Pulmonary artery endothelial cell (primary cell): Measurements from ENCODE around the gene PROSER1. TPM values are rescaled to one million over a fixed set of nuclear protein-coding genes. Genes with fewer than 3 reads are reported as not detected.
"Not testable (repeated sequence)": the region's sequence is repeated elsewhere in the genome, so short reads cannot be mapped to it uniquely, and the experiment has no call there.

Experiments used
- DNase-seq: peaks from one replicate; pipeline ENCODE4 v3.0.0-alpha.2; 2011; ENCODE audit warnings: low read depth, low spot score
- total RNA-seq: library from RNA; depleted of rRNA; stranded (reverse); fragments of >200 nt; gene quantifications from 2 replicates; pipeline ENCODE4 v1.2.3, GENCODE V29; 2014

Gene PROSER1
- 12.8 and 15.6 TPM in 2 replicates for total RNA-seq

DNA sequence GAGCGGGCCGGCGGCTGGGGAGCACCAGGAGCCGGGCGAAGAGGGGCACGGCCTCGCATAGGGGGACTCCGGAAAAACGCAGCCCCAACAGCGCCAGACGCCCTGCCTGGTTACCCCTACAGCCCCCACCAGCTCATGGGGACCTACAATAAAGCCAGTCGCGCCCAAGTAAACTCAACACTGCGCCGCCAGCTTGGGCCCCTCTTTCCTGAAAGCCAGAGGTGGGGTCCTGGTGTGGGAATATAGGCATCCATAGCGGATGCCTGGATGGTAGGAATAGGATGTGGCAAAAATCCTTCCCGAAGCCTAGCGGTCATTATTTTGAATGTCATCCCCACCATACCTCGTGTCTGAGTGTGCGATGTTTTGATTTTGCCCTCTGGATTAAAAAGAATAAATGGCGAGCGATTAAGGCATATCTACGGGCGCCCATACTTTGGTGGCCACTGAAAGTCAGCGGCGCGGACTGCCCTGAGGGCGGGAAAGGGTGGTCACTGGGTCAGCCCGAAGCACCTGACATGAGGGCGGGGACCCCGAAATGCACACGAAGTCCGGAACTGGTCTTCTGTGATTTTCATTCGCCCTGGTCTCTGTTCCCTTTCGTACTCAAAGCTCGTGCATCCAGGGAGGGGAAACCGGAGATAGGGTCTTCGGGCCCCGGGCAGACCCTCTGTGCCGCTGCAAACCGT, at the start of gene PROSER1, which contains the start of gene NHLRC3:
Gene PROSER1 (minus strand): TSS at position 210 of the 689 bp plus-strand sequence. CDS start 847 bp downstream, outside the sequence.
Gene NHLRC3 (plus strand): TSS at position 577 of the 689 bp plus-strand sequence. CDS start 184 bp downstream, outside the sequence.
- DNase-seq: peak; percentile 59

DNA sequence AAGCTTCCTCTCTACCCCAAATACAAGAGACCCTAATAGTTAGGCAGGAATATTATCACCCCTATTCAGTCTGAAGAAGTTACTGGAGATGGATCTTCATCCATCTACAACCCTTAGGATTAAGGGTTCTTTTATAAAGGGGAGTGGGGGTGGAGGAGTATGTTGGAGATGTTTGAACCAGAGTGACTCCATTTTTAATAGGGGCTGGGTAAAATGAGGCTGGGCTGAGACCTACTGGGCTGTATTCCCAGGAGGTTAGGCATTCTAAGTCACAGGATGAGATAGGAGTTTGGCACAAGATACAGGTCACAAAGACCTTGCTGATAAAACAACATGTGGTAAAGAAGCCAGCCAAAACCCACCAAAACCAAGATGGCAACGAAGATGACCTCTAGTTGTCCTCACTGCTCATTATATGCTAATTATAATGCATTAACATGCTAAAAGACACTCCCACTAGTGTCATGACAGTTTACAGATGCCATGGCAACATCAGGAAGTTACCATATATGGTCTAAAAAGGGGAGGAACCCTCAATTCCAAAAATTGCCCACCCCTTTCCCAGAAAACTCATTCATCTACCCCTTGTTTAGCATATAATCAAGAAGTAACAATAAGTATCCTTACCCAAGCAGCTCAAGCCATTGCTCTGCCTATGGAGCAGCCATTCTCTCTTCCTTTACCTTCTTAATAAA, 48.5 kb upstream of the PROSER1 start:
- not testable (repeated sequence) for DNase-seq

DNA sequence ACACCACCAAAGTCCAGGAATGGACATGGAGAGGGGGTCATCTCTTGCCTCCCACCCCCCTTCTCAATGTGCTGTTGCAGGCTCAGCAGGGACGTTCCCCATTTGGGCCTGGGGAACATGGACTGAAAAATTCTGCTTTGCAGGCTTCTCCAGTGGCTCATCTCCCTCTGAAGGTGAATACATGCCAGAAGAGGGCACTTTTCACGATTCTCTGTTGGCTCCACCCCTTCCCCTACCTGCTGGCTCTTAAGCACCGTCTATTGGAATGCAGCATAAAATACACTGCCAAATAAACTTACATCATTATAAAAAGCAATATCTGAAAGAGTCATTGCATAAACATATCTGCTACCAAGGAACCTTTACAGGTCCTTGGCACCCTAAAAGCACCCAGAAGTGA, 36.1 kb upstream of the PROSER1 start:
- DNase-seq: no peak

DNA sequence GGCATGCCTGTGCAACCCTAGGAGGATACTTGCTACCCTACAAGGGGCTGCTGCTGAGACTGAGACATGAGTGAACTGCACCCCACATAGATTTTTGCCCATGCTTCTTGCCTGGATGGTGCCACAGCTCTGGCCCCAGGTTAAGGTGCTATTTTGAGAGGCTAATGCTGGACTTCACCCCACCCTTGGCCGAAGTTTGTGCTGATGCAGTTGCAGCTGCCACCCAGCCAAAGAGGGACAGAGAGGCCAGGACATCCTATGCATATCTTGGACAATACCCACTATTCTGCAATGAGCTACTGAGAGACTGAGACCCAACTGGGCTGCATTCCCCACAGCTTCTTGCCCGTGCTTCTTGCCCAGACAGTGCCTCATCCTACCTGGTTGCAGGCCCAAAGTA, 35.0 kb upstream of the PROSER1 start:
- no peak for DNase-seq

DNA sequence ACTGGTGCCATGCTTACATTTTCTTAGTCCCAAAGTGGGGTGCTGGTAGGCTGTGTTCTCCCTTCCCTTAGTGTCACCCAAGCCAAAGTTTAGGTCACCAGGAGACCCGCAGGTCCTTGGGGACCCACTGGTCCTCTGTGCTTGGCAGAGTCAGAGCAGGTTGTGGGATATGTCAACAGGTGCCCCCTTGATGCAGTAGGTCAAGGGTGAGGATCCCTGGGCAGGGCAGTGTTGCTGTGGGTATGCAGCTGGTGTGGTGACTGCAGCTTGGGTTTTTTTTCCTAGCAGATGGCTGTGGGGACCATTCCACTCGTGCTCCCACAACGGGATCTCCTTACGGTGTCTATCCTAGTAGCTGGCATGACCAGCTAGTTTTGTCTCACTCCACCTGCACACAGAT, 24.1 kb upstream of the PROSER1 start:
- DNase-seq: no peak

- DNase-seq: no peak
Measured at GRCh38 chr13:39058040-39058439, 20.2 kb upstream of the PROSER1 start.

DNA sequence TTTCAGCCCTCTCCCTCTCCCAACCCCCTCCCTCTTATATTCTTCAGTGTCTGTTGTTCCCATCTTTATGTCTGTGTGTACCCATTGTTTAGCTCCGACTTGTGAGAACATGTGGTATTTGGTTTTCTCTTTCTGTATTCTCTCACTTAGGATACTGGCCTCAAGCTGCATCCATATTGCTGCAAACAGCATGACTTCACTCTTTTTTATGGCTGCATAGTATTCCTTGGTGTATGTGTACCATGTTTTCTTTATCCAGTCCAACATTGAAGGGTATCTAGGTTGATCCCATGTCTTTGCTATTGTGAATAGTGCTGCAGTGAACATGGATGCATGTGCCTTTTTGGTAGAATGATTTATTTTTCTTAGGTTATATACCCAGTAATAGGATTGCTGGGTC, 18.1 kb upstream of the PROSER1 start:
- no peak for DNase-seq

DNA sequence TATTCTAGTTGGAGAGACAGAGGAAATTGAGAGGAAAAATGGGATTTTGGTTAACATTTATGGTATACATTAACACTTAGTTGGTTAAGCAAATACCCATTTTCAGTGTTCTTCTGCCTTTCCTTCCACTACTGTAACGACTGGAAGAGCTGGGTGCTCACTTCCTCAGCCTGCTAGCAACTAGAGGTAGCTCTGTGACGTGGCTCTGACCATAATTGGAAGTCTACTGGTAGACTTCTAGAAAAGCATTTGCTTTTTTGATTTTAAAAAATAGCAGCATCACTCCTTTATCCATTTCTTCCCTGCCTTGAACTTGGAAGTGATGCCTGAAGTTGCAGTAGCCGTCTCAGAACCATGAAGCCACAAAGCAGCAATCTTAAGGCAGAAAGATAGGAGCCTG, 16.2 kb upstream of the PROSER1 start:
- DNase-seq: no peak

DNA sequence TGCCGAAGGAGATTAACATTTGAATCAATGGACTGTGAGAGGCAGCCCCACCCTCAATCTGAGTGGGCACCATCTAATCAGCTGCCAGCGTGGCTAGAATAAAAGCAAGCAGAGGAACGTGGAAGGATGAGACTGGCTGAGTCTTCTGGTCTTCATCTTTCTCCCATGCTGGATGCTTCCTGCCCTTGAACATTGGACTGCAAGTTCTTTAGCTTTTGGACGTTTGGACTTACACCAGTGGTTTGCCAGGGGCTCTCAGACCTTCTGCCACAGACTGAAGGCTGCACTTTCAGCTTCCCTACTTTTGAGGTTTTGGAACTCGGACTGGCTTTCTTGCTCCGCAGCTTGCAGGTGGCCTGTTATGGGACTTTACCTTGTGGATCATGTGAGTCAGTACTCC, 15.1 kb upstream of the PROSER1 start:
- DNase-seq: no peak

DNA sequence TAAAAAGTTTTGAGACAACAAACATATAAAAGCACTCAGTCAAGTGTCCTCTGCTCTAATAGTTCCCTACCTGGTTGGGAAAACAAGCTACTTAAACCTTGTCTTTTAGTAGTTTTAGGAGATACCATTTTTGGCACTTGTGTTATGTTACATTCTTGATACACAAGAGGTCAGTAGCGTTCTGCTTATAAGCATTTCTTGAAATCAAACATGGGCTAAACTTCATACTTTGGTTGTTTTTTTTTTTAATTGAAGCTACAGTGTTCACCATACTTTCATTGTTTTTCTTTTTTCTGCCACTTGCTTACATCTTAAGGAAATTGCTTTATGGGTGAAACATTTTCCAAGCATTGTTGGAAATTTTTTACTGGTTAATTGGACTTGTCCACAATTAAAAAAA, 13.3 kb upstream of the PROSER1 start:
- DNase-seq: peak; percentile 11

- no peak for DNase-seq
Measured at GRCh38 chr13:39049274-39049673, 11.4 kb upstream of the PROSER1 start.

- no peak for DNase-seq
Measured at GRCh38 chr13:39048806-39049205, 10.9 kb upstream of the PROSER1 start.

- DNase-seq: no peak
Measured at GRCh38 chr13:39047560-39047959, 9.7 kb upstream of the PROSER1 start.

DNA sequence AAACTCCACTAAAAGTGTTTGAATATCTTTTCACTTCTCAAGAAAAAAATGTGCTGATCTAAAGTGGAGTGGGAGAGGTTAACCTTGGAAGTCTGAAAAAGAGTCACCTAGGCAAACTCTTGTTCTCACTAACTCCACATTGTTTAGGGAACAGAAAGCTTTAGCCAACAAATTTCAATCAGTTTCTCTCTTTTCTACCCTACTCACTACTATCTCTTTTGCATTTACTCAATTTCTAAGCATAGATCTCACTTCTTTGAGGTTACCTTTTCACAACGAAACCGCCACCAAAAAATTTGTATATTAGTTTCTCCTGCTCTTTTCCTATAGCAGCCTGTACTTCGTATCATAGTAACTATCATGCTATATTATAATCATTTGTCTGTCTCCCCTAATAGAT, 6.6 kb upstream of the PROSER1 start:
- DNase-seq: no peak

GRCh38 chr13:39040206-39040605, 2.3 kb upstream of the PROSER1 start:
- DNase-seq: no peak

GRCh38 chr13:39039041-39039440, 1.2 kb upstream of the PROSER1 start:
- no peak for DNase-seq

DNA sequence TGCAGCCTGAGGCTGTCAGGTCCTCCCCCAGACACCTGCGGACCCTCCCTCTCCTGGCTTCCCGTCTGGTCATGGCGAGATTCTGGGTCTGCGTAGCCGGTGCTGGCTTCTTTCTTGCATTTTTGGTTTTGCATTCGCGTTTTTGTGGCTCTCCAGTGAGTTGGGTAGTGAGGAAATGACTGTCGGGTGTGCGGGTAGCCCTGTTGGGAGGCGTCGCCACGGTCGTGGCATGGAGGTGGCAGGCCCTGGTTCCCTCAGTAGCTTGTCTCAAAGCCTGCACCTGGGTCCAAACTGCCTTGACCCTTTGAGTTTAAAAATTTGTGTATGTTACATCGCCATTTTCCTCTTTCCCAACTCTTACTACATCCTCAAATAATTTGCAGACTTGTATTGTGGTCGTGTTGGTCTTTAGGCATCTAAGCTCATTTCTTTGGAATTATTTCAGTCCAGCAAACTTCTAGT, 711 bp upstream of the PROSER1 start:
- no peak for DNase-seq

- no peak for DNase-seq
Measured at GRCh38 chr13:39037410-39037879, 444 bp downstream of the PROSER1 start.

- no peak for DNase-seq
Measured at GRCh38 chr13:39036212-39036611, 1.7 kb downstream of the PROSER1 start.

- no peak for DNase-seq
Measured at GRCh38 chr13:39035799-39036198, 2.1 kb downstream of the PROSER1 start.

GRCh38 chr13:39035204-39035603, 2.7 kb downstream of the PROSER1 start:
- no peak for DNase-seq

DNA sequence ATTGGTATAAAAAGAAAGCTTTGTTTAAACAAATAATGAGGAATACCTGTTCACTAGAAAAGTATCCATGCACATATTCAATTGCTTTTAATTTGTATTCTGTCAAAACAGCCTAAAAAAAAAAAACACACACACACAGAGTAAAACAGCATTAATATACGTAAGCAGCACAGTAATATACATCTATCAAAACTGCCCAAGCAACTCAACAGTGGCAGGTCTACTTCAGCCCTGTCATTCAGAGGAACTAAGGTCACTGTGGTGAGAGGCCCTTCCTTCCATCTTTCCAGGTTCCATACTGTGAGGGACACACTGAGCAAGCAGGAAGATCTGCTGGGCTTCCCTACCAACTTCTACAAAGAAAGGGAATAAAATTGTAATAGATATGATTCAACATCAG, 3.8 kb downstream of the PROSER1 start:
- DNase-seq: no peak

GRCh38 chr13:39032150-39032549, 5.7 kb downstream of the PROSER1 start:
- DNase-seq: no peak
